Colonic mucosa (tissue), 4 donors: ENCODE results near the gene RHBDL2. TPM values are rescaled to one million over a fixed set of nuclear protein-coding genes. Genes with fewer than 3 reads are reported as not detected.

Experiments used
- DNase-seq: peaks from one replicate; pipeline ENCODE4 v3.0.0-alpha.2; 2020
- H3K27ac ChIP-seq: fragments of 200-600 bp; one replicate; pipeline ENCODE4 v1.8.0; 2021
- H3K27me3 ChIP-seq: fragments of 200-600 bp; one replicate; pipeline ENCODE4 v1.8.0; 2021
- H3K36me3 ChIP-seq: fragments of 200-600 bp; one replicate; pipeline ENCODE4 v1.8.0; 2021
- H3K4me1 ChIP-seq: fragments of 200-600 bp; one replicate; pipeline ENCODE4 v1.8.0; 2021; ENCODE audit warnings: mild to moderate bottlenecking
- H3K4me3 ChIP-seq: fragments of 200-600 bp; one replicate; pipeline ENCODE4 v1.8.0; 2021
- H3K9ac ChIP-seq, 2 donors: one replicate each; pipeline ENCODE4 v1.7.0; 2013; ENCODE audit warnings: control low read depth in 2 of 2, low read depth in 2 of 2, low read length in 2 of 2
- H3K9me3 ChIP-seq: fragments of 200-600 bp; one replicate; pipeline ENCODE4 v1.8.0; 2021
- CTCF ChIP-seq: fragments of 200-600 bp; IDR thresholded peaks from one replicate; pipeline ENCODE4 v1.8.0; 2022; ENCODE audit warnings: antibody characterized with exemption, mild to moderate bottlenecking
- intact Hi-C: fragments of 100-400 bp; cut with DNase I; formaldehyde crosslinking; loops from one replicate; pipeline ENCODE4 v1.14.1; 2022
- total RNA-seq, 2 donors: library from RNA; stranded (reverse); fragmentation: NEBNext Ultra II Directional in 1 of 2; extraction: Animal tissue kit (Norgen Biotek cat#: 25700) in 1 of 2; gene quantifications; one replicate each; pipeline ENCODE4 v1.2.1, GENCODE V29; 2021
- donor health status: healthy.
- donor health status: DM: no; HTN: no; CAD: no.
- donor health status: DM: no; HTN: no; CAD: no.

The RHBDL2 gene
- total RNA-seq, 2 donors from 2014 or later, result 42.5 to 46.7 TPM

- Histone ChIP-seq H3K27ac (no peak overlapping the region), H3K36me3 (no peaks in the 10 kb centered on the region), H3K9ac (no peak overlapping the region), H3K27me3 (no peaks in the 10 kb centered on the region), H3K9me3 (no peaks in the 10 kb centered on the region), H3K4me3 (no peak overlapping the region), H3K4me1 (no peaks in the 10 kb centered on the region)
- TF ChIP-seq CTCF, result no peak
- intact Hi-C loops, result no loop called here
- no peak for DNase-seq
Measured at GRCh38 chr1:38953433-38953860, 11.8 kb upstream of the RHBDL2 start.

- Histone ChIP-seq H3K9ac (no peak overlapping the region), H3K4me3 (no peak overlapping the region), H3K9me3 (no peaks in the 10 kb centered on the region), H3K36me3 (no peaks in the 10 kb centered on the region), H3K27me3 (no peaks in the 10 kb centered on the region), H3K27ac (no peak overlapping the region), H3K4me1 (no peaks in the 10 kb centered on the region)
- intact Hi-C loops, result no loop called here
- DNase-seq, result no peak
- TF ChIP-seq CTCF, result no peak
Measured at GRCh38 chr1:38950553-38950952, 8.9 kb upstream of the RHBDL2 start.

- Histone ChIP-seq H3K4me1 (no peaks in the 10 kb centered on the region), H3K9me3 (no peaks in the 10 kb centered on the region), H3K27me3 (no peaks in the 10 kb centered on the region), H3K27ac (no peak overlapping the region), H3K4me3 (no peak overlapping the region), H3K36me3 (no peaks in the 10 kb centered on the region), H3K9ac (no peak overlapping the region)
- intact Hi-C loops, result no loop called here
- no peak for DNase-seq
- no peak for TF ChIP-seq CTCF
Measured at GRCh38 chr1:38944547-38944946, 2.9 kb upstream of the RHBDL2 start.

GRCh38 chr1:38942664-38943428 is 1.2 kb upstream of the RHBDL2 start:
- intact Hi-C loops, result no loop called here
- no peak for DNase-seq
- Histone ChIP-seq H3K27ac (no peak overlapping the region), H3K9ac (no peak overlapping the region), H3K9me3 (no peaks in the 10 kb centered on the region), H3K36me3 (no peaks in the 10 kb centered on the region), H3K27me3 (no peaks in the 10 kb centered on the region), H3K4me1 (no peaks in the 10 kb centered on the region), H3K4me3 (no peak overlapping the region)
- TF ChIP-seq CTCF, result no peak

- Histone ChIP-seq H3K4me1 (no peaks in the 10 kb centered on the region), H3K9me3 (no peaks in the 10 kb centered on the region), H3K36me3 (no peaks in the 10 kb centered on the region), H3K4me3 (peak overlapping the region; percentile 47), H3K9ac (peak overlapping the region; percentile 68 to 89), H3K27me3 (no peaks in the 10 kb centered on the region), H3K27ac (peak overlapping the region; percentile 80)
- intact Hi-C loops, result no loop called here
- DNase-seq, result peak; percentile 53
- no peak for TF ChIP-seq CTCF
Measured at GRCh38 chr1:38941093-38941492, 537 bp downstream of the RHBDL2 start.
